H9 (cell line): ENCODE data around the gene PIANP. TPM values are rescaled to one million over a fixed set of nuclear protein-coding genes. Genes with fewer than 3 reads are reported as not detected.

Experiments
- DNase-seq: peaks from one replicate; pipeline ENCODE4 v3.0.0-alpha.2; 2017
- H2AFZ ChIP-seq: one replicate; pipeline ENCODE4 v1.6.1; 2013; ENCODE audit warnings: mild to moderate bottlenecking, low read length, control low read depth, moderate library complexity
- H2AK5ac ChIP-seq: 2 replicates; pipeline ENCODE4 v1.6.1; 2013; ENCODE audit warnings: low read length, control low read depth, mixed read lengths; ENCODE audit not compliant: insufficient read length
- H2BK120ac ChIP-seq: one replicate; pipeline ENCODE4 v1.6.1; 2013; ENCODE audit warnings: low read depth, mild to moderate bottlenecking, low read length, control low read depth, inconsistent platforms; ENCODE audit not compliant: poor library complexity, severe bottlenecking
- H2BK12ac ChIP-seq: 2 replicates; pipeline ENCODE4 v1.6.1; 2013; ENCODE audit warnings: low read length, control low read depth, mixed read lengths, low read depth; ENCODE audit not compliant: insufficient read length
- H2BK15ac ChIP-seq: 2 replicates; pipeline ENCODE4 v1.6.1; 2013; ENCODE audit warnings: low read depth, low read length, control low read depth
- H2BK20ac ChIP-seq: one replicate; pipeline ENCODE4 v1.6.1; 2013; ENCODE audit warnings: low read depth, mild to moderate bottlenecking, low read length, control low read depth, inconsistent platforms; ENCODE audit not compliant: poor library complexity, severe bottlenecking
- H2BK5ac ChIP-seq: 2 replicates; pipeline ENCODE4 v1.6.1; 2013; ENCODE audit warnings: low read length, control low read depth, mixed read lengths; ENCODE audit not compliant: insufficient read length
- H3K14ac ChIP-seq: 2 replicates; pipeline ENCODE4 v1.6.1; 2013; ENCODE audit warnings: low read length, control low read depth; ENCODE audit not compliant: insufficient read depth
- H3K18ac ChIP-seq: 2 replicates; pipeline ENCODE4 v1.6.1; 2013; ENCODE audit warnings: low read depth, mild to moderate bottlenecking, mixed read lengths, low read length, control low read depth; ENCODE audit not compliant: insufficient read length
- H3K23ac ChIP-seq: 2 replicates; pipeline ENCODE4 v1.6.1; 2013; ENCODE audit warnings: low read length, control low read depth, mixed read lengths, low read depth; ENCODE audit not compliant: insufficient read length
- H3K23me2 ChIP-seq: 2 replicates; pipeline ENCODE4 v1.6.1; 2013; ENCODE audit warnings: low read depth, mild to moderate bottlenecking, mixed read lengths, low read length, control low read depth; ENCODE audit not compliant: insufficient read length, poor library complexity, severe bottlenecking
- H3K27ac ChIP-seq: 2 replicates; pipeline ENCODE4 v1.5.1; 2013; ENCODE audit warnings: low read length, control low read depth, mixed read lengths, low read depth; ENCODE audit not compliant: insufficient read length
- H3K27me3 ChIP-seq: 2 replicates; pipeline ENCODE4 v1.6.1; 2013; ENCODE audit warnings: low read length, control low read depth, inconsistent platforms; ENCODE audit not compliant: insufficient read depth
- H3K4ac ChIP-seq: 2 replicates; pipeline ENCODE4 v1.6.1; 2013; ENCODE audit warnings: low read depth, mild to moderate bottlenecking, control low read depth, inconsistent platforms, low read length, moderate library complexity
- H3K4me1 ChIP-seq: 2 replicates; pipeline ENCODE4 v1.6.1; 2013; ENCODE audit warnings: low read length, control low read depth, inconsistent platforms; ENCODE audit not compliant: insufficient read depth
- H3K4me2 ChIP-seq: 2 replicates; pipeline ENCODE4 v1.6.1; 2013; ENCODE audit warnings: low read length, control low read depth, mixed read lengths; ENCODE audit not compliant: insufficient read length, insufficient read depth
- H3K56ac ChIP-seq: 2 replicates; pipeline ENCODE4 v1.6.1; 2013; ENCODE audit warnings: low read depth, mild to moderate bottlenecking, mixed read lengths, low read length, control low read depth; ENCODE audit not compliant: insufficient read length
- H3K79me1 ChIP-seq: 2 replicates; pipeline ENCODE4 v1.6.1; 2013; ENCODE audit warnings: low read depth, mild to moderate bottlenecking, moderate library complexity, low read length, control low read depth, inconsistent platforms; ENCODE audit not compliant: insufficient read depth, poor library complexity, severe bottlenecking
- H3K79me2 ChIP-seq: 2 replicates; pipeline ENCODE4 v1.6.1; 2013; ENCODE audit warnings: low read length, control low read depth, inconsistent platforms; ENCODE audit not compliant: insufficient read depth
- H3K9ac ChIP-seq: 2 replicates; pipeline ENCODE4 v1.6.1; 2013; ENCODE audit warnings: low read length, control low read depth, mixed read lengths; ENCODE audit not compliant: insufficient read length; ENCODE audit errors: extremely low read depth
- H3K9me3 ChIP-seq: one replicate; pipeline ENCODE4 v1.6.1; 2013; ENCODE audit warnings: low read depth, low read length, inconsistent platforms; ENCODE audit not compliant: control insufficient read depth
- H3T11ph ChIP-seq: one replicate; pipeline ENCODE4 v1.6.1; 2013; ENCODE audit warnings: mild to moderate bottlenecking, low read length, control low read depth, inconsistent platforms
- H4K20me1 ChIP-seq: one replicate; pipeline ENCODE4 v1.6.1; 2013; ENCODE audit not compliant: control insufficient read depth, insufficient read length, insufficient read depth
- H4K5ac ChIP-seq: 2 replicates; pipeline ENCODE4 v1.6.1; 2013; ENCODE audit warnings: low read depth, mild to moderate bottlenecking, mixed read lengths, low read length, control low read depth; ENCODE audit not compliant: insufficient read length
- H4K8ac ChIP-seq: replicated peaks from 2 replicates; pipeline ENCODE4 v1.6.1; 2013; ENCODE audit warnings: low read length, control low read depth, mixed read lengths, low read depth; ENCODE audit not compliant: insufficient read length
- H4K91ac ChIP-seq: 2 replicates; pipeline ENCODE4 v1.6.1; 2013; ENCODE audit warnings: low read depth, mild to moderate bottlenecking, moderate library complexity, mixed read lengths, low read length, control low read depth; ENCODE audit not compliant: insufficient read length
- H3K27ac Mint-ChIP-seq, 3 experiments: 2 replicates in 2 of 3; 3 replicates in 1 of 3; pipeline ENCODE4 v1.8.0; 2020 to 2021; ENCODE audit warnings: mixed read lengths in 3 of 3, mild to moderate bottlenecking in 1 of 3, moderate library complexity in 1 of 3
- H3K27me3 Mint-ChIP-seq: 2 replicates; pipeline ENCODE4 v1.8.0; 2021; ENCODE audit warnings: low read depth, mild to moderate bottlenecking, moderate library complexity, mixed read lengths
- H3K36me3 Mint-ChIP-seq, 3 experiments: 2 replicates in 2 of 3; 3 replicates in 1 of 3; pipeline ENCODE4 v1.8.0; 2020 to 2021; ENCODE audit warnings: low read depth in 3 of 3, mixed read lengths in 3 of 3; ENCODE audit not compliant: insufficient read depth in 1 of 3
- H3K4me1 Mint-ChIP-seq, 2 experiments: 2 replicates each; pipeline ENCODE4 v1.8.0; 2020; ENCODE audit warnings: mixed read lengths in 2 of 2
- H3K4me3 Mint-ChIP-seq, 2 experiments: 2 replicates in 1 of 2; 3 replicates in 1 of 2; pipeline ENCODE4 v1.8.0; 2020 to 2021; ENCODE audit warnings: mild to moderate bottlenecking in 2 of 2, mixed read lengths in 2 of 2, moderate library complexity in 1 of 2
- H3K9me3 Mint-ChIP-seq, 2 experiments: 2 replicates in 1 of 2; 3 replicates in 1 of 2; pipeline ENCODE4 v1.8.0; 2020; ENCODE audit warnings: mild to moderate bottlenecking in 2 of 2, mixed read lengths in 2 of 2, moderate library complexity in 1 of 2
- CTCF ChIP-seq: fragments of 200-600 bp; sonication (generic); conservative IDR thresholded peaks from 3 replicates; pipeline ENCODE4 v1.8.0; 2021; ENCODE audit warnings: antibody characterized with exemption, mild to moderate bottlenecking
- WGBS: extraction: QIAGEN DNeasy Blood & Tissue Kit; methylation state at CpG from one replicate; pipeline ENCODE4 v1.1.7; 2013; ENCODE audit warnings: missing lambda C conversion rate, low lambda C conversion rate, mixed read lengths; ENCODE audit not compliant: insufficient read length; ENCODE audit errors: extremely low coverage; 5-methylcytosine and 5-hydroxymethylcytosine counted together
- total RNA-seq: library from RNA; stranded (reverse); gene quantifications from 2 replicates; pipeline ENCODE4 v1.2.1, GENCODE V29; 2021

The PIANP gene
- total RNA-seq, 1 experiment from 2014 or later, result 6.6 TPM

DNA sequence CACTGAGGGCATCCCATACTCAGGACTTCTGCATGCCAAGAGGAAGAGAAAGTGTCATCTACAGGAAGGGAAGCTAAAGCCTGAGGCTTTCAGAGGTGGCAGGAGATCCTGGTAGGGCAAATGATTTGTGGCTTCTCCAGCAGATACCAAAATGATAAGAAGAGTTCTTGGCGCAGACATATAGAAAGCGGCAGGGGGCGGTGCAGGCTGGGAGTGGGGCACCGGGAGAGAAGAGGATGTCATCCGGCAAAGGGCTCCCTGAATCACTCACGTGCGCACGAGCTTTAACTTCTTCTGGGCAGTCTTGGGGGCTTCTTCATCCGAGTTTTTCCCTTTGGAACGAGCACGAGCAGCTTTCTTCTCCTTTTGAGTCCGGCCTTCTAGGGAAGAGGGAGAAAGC is 48.2 kb downstream of the PIANP start:
- H3K9me3 Mint-ChIP-seq, result no peaks in the 10 kb centered on the region

More for the DNA sequence above, 48.2 kb downstream of the PIANP start:
- Histone ChIP-seq H2AK5ac (no peak overlapping the region), H2BK12ac (no peak overlapping the region), H3K56ac (no peak overlapping the region), H3K4me1 (no peaks in the 10 kb centered on the region), H4K91ac (no peak overlapping the region), H2AFZ (no peak overlapping the region), H3K23ac (no peak overlapping the region), H4K8ac (no peak overlapping the region), H2BK15ac (no peak overlapping the region), H3K14ac (no peak overlapping the region), H3K23me2 (no peaks in the 10 kb centered on the region), H4K5ac (no peak overlapping the region), H4K20me1 (no peaks in the 10 kb centered on the region), H2BK120ac (no peak overlapping the region), H3K27me3 (no peaks in the 10 kb centered on the region), H3K79me1 (no peaks in the 10 kb centered on the region), H3K9me3 (no peaks in the 10 kb centered on the region), H2BK20ac (no peak overlapping the region), H2BK5ac (no peak overlapping the region), H3K18ac (no peak overlapping the region), H3K4ac (no peak overlapping the region), H3T11ph (no peak overlapping the region), H3K79me2 (no peaks in the 10 kb centered on the region), H3K4me2 (no peak overlapping the region), H3K9ac (no peak overlapping the region), H3K27ac (no peak overlapping the region)
- Mint-ChIP-seq H3K36me3 (peaks cover 12 to 61% (median 46%) of the 10 kb centered on the region in 3 experiments), H3K27ac (no peak overlapping the region), H3K27me3 (no peaks in the 10 kb centered on the region), H3K4me3 (no peak overlapping the region; a peak in 1 of 5 replicates), H3K4me1 (no peaks in the 10 kb centered on the region)
- no peak for DNase-seq
- TF ChIP-seq CTCF, result no peak; the same call in 1 of the 3 replicates
- WGBS, result no CpG with 5 or more reads among the region's 12 CpGs
